Heart left ventricle (tissue), 13 donors: ENCODE measurements around the gene MED16.

Experiments used
- CTCF ChIP-seq, 12 donors: fragments of 200-600 bp; sonication (generic) in 4 of 12; IDR thresholded peaks; one replicate each; pipeline versions ENCODE4 v1.5.0 to v1.8.0; 2018 to 2022; ENCODE audit warnings: antibody characterized with exemption in 12 of 12, mild to moderate bottlenecking in 5 of 12
- POLR2A ChIP-seq, 2 donors: fragments of 450-650 bp; IDR thresholded peaks; one replicate each; pipeline ENCODE4 v1.6.1; 2017; ENCODE audit warnings: antibody characterized with exemption in 2 of 2, mild to moderate bottlenecking in 2 of 2, moderate library complexity in 2 of 2
- donor health status: ischemic (EF 13 %, LVEDD 7.1; RV severe dilation, severe dysfunction).
- donor health status: DM: no; HTN: yes; CAD: no.
- donor health status: DM: no; HTN: no; CAD: no.
- donor health status: ischemic (EF 25% LVEDD 6.9; RV normal size, moderate dysfunction).
- donor health status: ischemic (EF 25% LVEDD 5.7; RV mildly dilated, moderate dysfunction).
- donor health status: ischemic (EF 35%, LVEDD 5.7; RV mildly dilated, moderate dysfunction).
- donor health status: nonischemic (EF 11% LVEDD 7.7; RV severe dilation, severe dysfunction).
- donor health status: DM: yes; HTN: yes; CAD: no.
- donor health status: PGD.
- donor health status: ischemic (EF 29% LVEDD 5.4; RV normal size, mild dysfunction).
- donor health status: nonischemic (EF 23%, LVEDD 6.1; RV moderate dilation, normal function).

GRCh38 chr19:824885-825284 lies 68.1 kb downstream of the MED16 start:
- TF ChIP-seq CTCF (IDR thresholded peaks at IDR 0.05) (no peak), POLR2A (IDR thresholded peaks at IDR 0.05) (no peak)
